ENCODE data around the gene EPB41L4B.
"Not testable (repeated sequence)": the region's sequence is repeated elsewhere in the genome, so short reads cannot be mapped to it uniquely, and the experiment has no call there.

DNA sequence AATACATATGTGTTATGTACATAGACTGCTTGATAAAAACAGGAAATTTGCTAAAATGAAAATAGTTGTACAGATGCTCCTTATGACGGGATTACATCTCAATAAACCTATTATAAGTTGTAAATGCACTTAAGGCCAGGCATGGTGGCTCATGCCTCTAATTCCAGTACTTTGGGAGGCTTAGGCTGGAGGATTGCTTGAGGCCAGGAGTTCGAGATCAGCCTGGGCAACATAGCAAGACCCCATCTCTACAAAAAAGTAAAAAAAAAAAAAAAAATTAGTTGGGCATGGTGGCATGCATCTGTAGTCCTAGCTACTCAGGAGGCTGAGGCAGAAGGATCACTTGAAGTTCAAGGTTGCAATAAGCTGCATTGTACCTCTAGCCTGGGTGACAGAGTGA lies 37.2 kb downstream of the EPB41L4B start:
- TF ChIP-seq POLR2A, POLR2AphosphoS5 (IDR thresholded peaks at IDR 0.05; ENCODE audit: low read depth, low read length): not testable (repeated sequence)

Measured in GM12891 (cell line).